ENCODE data around the gene OCIAD2. TPM values are rescaled to one million over a fixed set of nuclear protein-coding genes. Genes with fewer than 3 reads are reported as not detected.
"Not testable (repeated sequence)": the region's sequence is repeated elsewhere in the genome, so short reads cannot be mapped to it uniquely, and the experiment has no call there.

Gene OCIAD2
- total RNA-seq, 1 donor from 2014 or later = 66.3 TPM

DNA sequence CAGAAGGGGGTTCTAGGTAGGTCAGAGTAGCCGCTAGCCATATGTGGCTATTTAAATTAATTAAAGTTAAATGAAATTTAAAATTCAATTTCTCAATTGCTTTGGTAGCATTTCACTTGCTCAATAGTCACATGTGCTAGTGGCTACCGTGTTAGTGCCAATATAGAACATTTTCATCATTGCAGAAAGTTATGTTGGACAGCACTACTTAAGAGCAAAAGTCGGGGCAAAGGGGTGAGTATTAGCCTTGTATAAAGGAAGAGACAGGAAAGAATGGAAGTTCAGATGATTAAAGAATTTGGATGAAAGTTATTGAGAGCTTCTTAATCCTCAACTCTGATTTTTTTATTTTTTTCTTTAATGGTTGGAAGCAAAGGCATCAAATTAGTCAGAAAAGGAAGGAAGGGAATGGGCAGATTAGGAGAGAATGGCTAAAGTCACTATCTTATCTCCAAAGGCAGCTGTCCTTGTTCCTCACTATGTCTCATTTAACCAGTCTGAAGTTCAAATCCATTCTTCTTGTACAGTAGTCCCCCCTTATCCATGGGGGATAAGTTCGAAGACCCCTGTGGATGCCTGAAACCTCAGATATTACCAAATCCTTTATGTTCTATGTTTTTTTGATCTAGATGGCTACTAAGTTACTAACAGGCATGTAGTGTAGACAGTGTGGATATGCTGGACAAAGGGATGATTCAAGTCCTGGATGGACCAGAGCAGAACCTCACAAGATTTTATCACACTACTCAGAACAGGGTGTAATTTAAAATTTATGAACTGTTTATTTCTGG lies 52.8 kb downstream of the OCIAD2 start:
- TF ChIP-seq, protein P1, sequence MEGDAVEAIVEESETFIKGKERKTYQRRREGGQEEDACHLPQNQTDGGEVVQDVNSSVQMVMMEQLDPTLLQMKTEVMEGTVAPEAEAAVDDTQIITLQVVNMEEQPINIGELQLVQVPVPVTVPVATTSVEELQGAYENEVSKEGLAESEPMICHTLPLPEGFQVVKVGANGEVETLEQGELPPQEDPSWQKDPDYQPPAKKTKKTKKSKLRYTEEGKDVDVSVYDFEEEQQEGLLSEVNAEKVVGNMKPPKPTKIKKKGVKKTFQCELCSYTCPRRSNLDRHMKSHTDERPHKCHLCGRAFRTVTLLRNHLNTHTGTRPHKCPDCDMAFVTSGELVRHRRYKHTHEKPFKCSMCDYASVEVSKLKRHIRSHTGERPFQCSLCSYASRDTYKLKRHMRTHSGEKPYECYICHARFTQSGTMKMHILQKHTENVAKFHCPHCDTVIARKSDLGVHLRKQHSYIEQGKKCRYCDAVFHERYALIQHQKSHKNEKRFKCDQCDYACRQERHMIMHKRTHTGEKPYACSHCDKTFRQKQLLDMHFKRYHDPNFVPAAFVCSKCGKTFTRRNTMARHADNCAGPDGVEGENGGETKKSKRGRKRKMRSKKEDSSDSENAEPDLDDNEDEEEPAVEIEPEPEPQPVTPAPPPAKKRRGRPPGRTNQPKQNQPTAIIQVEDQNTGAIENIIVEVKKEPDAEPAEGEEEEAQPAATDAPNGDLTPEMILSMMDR (conservative IDR thresholded peaks at IDR 0.05) = no peak
- no peaks in the 10 kb centered on the region for H3K9me3 Mint-ChIP-seq
- no peak overlapping the region for H3K27ac Mint-ChIP-seq
- H3K4me3 Mint-ChIP-seq = no peak overlapping the region
- H3K27me3 Mint-ChIP-seq = no peaks in the 10 kb centered on the region
- no peaks in the 10 kb centered on the region for H3K4me1 Mint-ChIP-seq (ENCODE audit: unreplicated experiment)
- peaks cover 25% of the 10 kb centered on the region for H3K36me3 Mint-ChIP-seq
- DNase-seq (ENCODE audit: extremely low spot score, unreplicated experiment) = no peak

DNA sequence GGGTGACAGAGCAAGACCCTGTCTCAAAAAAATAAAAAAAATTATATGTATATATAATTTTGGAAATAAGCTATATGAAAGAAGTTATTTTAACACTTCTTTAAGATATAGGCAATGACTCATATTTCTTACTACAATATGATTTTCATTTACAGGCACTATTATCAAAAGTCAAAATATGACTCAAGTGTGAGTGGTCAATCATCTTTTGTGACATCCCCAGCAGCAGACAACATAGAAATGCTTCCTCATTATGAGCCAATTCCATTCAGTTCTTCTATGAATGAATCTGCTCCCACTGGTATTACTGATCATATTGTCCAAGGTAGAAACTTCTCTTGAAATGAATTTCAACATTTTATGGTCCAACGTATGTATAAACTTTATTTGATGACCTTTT lies 54.9 kb downstream of the OCIAD2 start:
- Mint-ChIP-seq H3K4me1 (ENCODE audit: unreplicated experiment) (no peaks in the 10 kb centered on the region), H3K36me3 (peaks cover 29% of the 10 kb centered on the region), H3K27me3 (no peaks in the 10 kb centered on the region), H3K27ac (no peak overlapping the region), H3K4me3 (no peak overlapping the region), H3K9me3 (no peaks in the 10 kb centered on the region)
- no peak for DNase-seq (ENCODE audit: extremely low spot score, unreplicated experiment)
- TF ChIP-seq, protein P1 (conservative IDR thresholded peaks at IDR 0.05) = no peak

DNA sequence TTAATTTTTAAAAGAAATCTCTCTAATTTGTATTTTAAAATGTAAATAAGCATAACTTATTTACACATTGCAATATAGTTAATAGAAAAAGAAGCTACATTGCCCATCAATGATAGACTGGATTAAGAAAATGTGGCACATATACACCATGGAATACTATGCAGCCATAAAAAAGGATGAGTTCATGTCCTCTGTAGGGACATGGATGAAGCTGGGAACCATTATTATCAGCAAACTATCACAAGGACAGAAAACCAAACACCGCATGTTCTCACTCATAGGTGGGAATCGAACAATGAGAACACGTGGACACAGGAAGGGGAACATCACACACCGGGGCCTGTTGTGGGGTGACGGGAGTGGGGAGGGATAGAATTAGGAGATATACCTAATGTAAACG lies 57.8 kb downstream of the OCIAD2 start:
- not testable (repeated sequence) for H3K9me3 Mint-ChIP-seq; DNase-seq (ENCODE audit: extremely low spot score, unreplicated experiment); H3K4me3 Mint-ChIP-seq; H3K4me1 Mint-ChIP-seq (ENCODE audit: unreplicated experiment); H3K27ac Mint-ChIP-seq; H3K27me3 Mint-ChIP-seq
- H3K36me3 Mint-ChIP-seq = peaks cover 43% of the 10 kb centered on the region

DNA sequence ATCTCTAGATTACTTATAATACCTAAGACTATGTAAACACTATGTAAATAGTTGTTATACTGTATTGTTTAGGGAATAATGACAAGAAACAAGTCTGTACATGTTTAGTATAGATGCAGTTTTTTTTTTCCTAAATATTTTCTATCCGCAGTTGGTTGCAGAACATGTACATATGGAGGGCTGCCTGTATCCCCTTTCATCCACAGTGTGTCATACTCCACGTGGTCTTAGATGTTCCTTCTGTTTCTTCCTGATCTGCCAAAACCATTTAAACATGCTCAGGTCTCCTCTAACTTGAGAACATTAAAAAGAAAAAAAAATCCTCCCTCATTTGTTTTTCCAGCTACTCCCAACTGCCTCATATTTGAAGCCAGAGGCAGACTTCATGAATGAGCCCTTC lies 61.7 kb downstream of the OCIAD2 start:
- H3K4me3 Mint-ChIP-seq = no peak overlapping the region
- H3K36me3 Mint-ChIP-seq = peaks cover 46% of the 10 kb centered on the region
- TF ChIP-seq, protein P1 (conservative IDR thresholded peaks at IDR 0.05) = no peak
- no peaks in the 10 kb centered on the region for H3K27me3 Mint-ChIP-seq
- H3K9me3 Mint-ChIP-seq = no peaks in the 10 kb centered on the region
- H3K27ac Mint-ChIP-seq = peak overlapping the region; percentile 13
- H3K4me1 Mint-ChIP-seq (ENCODE audit: unreplicated experiment) = no peaks in the 10 kb centered on the region
- no peak for DNase-seq (ENCODE audit: extremely low spot score, unreplicated experiment)

DNA sequence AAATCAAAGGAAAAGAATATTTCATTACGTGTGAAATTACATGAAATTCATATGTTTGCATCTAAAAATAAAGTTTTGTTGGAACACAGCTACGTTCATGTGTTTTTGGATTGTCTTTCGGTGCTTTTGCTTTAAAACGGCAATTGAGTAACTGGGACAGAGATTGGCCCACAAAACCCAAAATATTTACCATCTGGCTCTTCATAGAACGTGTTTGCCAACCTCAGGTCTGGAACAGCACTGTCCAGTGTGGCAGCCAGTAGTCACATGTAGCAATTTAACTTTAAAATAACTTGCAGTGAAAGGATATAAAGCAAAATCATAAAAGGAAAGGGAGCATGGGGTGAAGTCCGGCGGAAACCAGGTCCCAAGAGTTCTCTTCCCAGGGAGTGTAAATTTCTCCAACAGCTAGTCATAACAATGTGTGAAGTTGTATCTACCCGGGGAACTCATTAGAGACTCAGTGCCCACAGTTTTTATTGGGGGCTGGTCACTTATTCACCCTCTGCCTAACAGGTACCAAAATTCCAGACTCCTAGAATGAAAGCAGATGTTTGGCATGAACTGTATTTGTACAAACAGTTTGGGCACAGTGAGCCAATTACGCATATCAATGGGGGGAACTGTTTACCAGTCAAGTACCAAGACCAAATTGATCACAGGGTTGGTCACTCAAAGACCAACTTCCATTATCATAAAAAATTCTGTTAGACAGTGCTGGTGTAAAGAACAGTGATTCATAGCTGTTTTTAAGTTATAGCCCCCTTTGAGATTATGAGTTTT lies 65.3 kb downstream of the OCIAD2 start:
- DNase-seq (ENCODE audit: extremely low spot score, unreplicated experiment) = no peak
- H3K36me3 Mint-ChIP-seq = peaks cover 41% of the 10 kb centered on the region
- no peaks in the 10 kb centered on the region for H3K9me3 Mint-ChIP-seq
- H3K27me3 Mint-ChIP-seq = no peaks in the 10 kb centered on the region
- no peak overlapping the region for H3K4me3 Mint-ChIP-seq
- no peaks in the 10 kb centered on the region for H3K4me1 Mint-ChIP-seq (ENCODE audit: unreplicated experiment)
- TF ChIP-seq, protein P1 (conservative IDR thresholded peaks at IDR 0.05) = no peak
- H3K27ac Mint-ChIP-seq = no peak overlapping the region

DNA sequence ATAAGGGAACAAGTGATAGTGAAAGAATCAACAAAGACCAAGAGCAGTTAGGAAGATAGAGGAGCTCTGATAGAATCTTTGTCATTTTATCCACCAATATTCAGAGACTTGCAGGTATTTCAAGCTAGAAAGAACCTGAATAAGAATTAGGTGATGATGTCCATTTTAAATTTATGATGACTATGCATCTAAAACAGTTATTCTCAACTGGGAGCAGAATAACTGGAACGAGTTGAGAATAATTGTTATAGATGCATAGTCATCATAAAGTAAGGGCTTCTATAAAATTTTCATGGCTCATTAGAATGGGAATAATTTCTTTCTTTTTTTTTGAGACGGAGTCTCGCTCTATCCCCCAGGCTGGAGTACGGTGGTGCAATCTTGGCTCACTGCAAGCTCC lies 69.9 kb downstream of the OCIAD2 start:
- H3K27me3 Mint-ChIP-seq = no peaks in the 10 kb centered on the region
- H3K9me3 Mint-ChIP-seq = no peaks in the 10 kb centered on the region
- no peak overlapping the region for H3K4me3 Mint-ChIP-seq
- H3K27ac Mint-ChIP-seq = no peak overlapping the region
- TF ChIP-seq, protein P1 (conservative IDR thresholded peaks at IDR 0.05) = no peak
- peaks cover 7% of the 10 kb centered on the region for H3K4me1 Mint-ChIP-seq (ENCODE audit: unreplicated experiment)
- no peak for DNase-seq (ENCODE audit: extremely low spot score, unreplicated experiment)
- H3K36me3 Mint-ChIP-seq = peaks cover 25% of the 10 kb centered on the region

Data from type B pancreatic cell (in vitro differentiated cells).